IMR-90 (cell line): Measurements from ENCODE around the gene VPS13A. TPM values are rescaled to one million over a fixed set of nuclear protein-coding genes. Genes with fewer than 3 reads are reported as not detected.

Experiments
- ATAC-seq: fragments of 200-7000 bp; cut with Tn5 transposase; 2 replicates; pipeline ENCODE4 v1.9.1; 2020; ENCODE audit warnings: low read depth, mild to moderate bottlenecking, moderate library complexity
- BruUV-seq: library from RNA; stranded (reverse); fragments of 400-500 nt; replicated peaks from 2 replicates; lab custom pipeline; 2021; lab: Mats Ljungman, UMichigan
- CTCF ChIA-PET: fragments of 300-600 bp; formaldehyde crosslinking; extraction: SDS; loops from one replicate; lab custom pipeline; 2021; ENCODE audit warnings: antibody characterized with exemption; lab: Yijun Ruan, JAX
- POLR2A ChIA-PET: fragments of 300-600 bp; sonication (Branson Sonifier 250); formaldehyde crosslinking; loops from one replicate; lab custom pipeline; 2022; ENCODE audit warnings: antibody characterized with exemption; ENCODE audit not compliant: unreplicated experiment; lab: Charles Lee
- DNase-seq: peaks from one replicate; pipeline ENCODE4 v3.0.0; 2013
- H2AFZ ChIP-seq: replicated peaks from 2 replicates; pipeline ENCODE3; 2013; ENCODE audit warnings: low read length, mild to moderate bottlenecking; ENCODE audit not compliant: poor library complexity
- H2AK5ac ChIP-seq: 2 replicates; pipeline ENCODE4 v1.6.1; 2013; ENCODE audit warnings: low read depth, low read length, inconsistent platforms
- H2AK9ac ChIP-seq: replicated peaks from 2 replicates; pipeline ENCODE3; 2013; ENCODE audit warnings: mild to moderate bottlenecking, low read depth, low read length, moderate library complexity; ENCODE audit not compliant: poor library complexity
- H2BK120ac ChIP-seq: 2 replicates; pipeline ENCODE4 v1.6.1; 2013; ENCODE audit warnings: low read depth, low read length, inconsistent platforms
- H2BK15ac ChIP-seq: 3 replicates; pipeline ENCODE4 v1.6.1; 2013; ENCODE audit warnings: low read depth, low read length, inconsistent platforms
- H2BK20ac ChIP-seq: 2 replicates; pipeline ENCODE4 v1.6.1; 2013; ENCODE audit warnings: low read depth, mild to moderate bottlenecking, inconsistent platforms, low read length, moderate library complexity
- H2BK5ac ChIP-seq: 2 replicates; pipeline ENCODE4 v1.6.1; 2013; ENCODE audit warnings: mild to moderate bottlenecking, low read depth, low read length, inconsistent platforms; ENCODE audit not compliant: poor library complexity, severe bottlenecking
- H3K14ac ChIP-seq: replicated peaks from 2 replicates; pipeline ENCODE4 v1.6.1; 2013; ENCODE audit warnings: low read depth, low read length, inconsistent platforms
- H3K18ac ChIP-seq: 2 replicates; pipeline ENCODE4 v1.6.1; 2013; ENCODE audit warnings: low read depth, low read length, control low read depth
- H3K23ac ChIP-seq: 2 replicates; pipeline ENCODE4 v1.6.1; 2013; ENCODE audit warnings: low read depth, low read length, inconsistent platforms
- H3K27ac ChIP-seq: 2 replicates; pipeline ENCODE4 v1.5.1; 2013; ENCODE audit warnings: mild to moderate bottlenecking, control low read depth, low read length; ENCODE audit not compliant: insufficient read depth
- H3K27me3 ChIP-seq: 2 replicates; pipeline ENCODE4 v1.6.1; 2013; ENCODE audit warnings: low read length; ENCODE audit not compliant: control insufficient read depth, insufficient read depth
- H3K36me3 ChIP-seq: 2 replicates; pipeline ENCODE4 v1.6.1; 2013; ENCODE audit warnings: low read length, mixed read lengths; ENCODE audit not compliant: control insufficient read depth, insufficient read depth
- H3K4ac ChIP-seq: 2 replicates; pipeline ENCODE4 v1.6.1; 2013; ENCODE audit warnings: low read depth, low read length, inconsistent platforms
- H3K4me1 ChIP-seq: 2 replicates; pipeline ENCODE4 v1.6.1; 2013; ENCODE audit warnings: low read length, mixed read lengths; ENCODE audit not compliant: control insufficient read depth, insufficient read depth
- H3K4me2 ChIP-seq: 2 replicates; pipeline ENCODE4 v1.6.1; 2013; ENCODE audit warnings: low read depth, mild to moderate bottlenecking, control low read depth, low read length, moderate library complexity
- H3K4me3 ChIP-seq: 2 replicates; pipeline ENCODE4 v1.5.1; 2013; ENCODE audit warnings: low read depth, mild to moderate bottlenecking, control low read depth, low read length, moderate library complexity; ENCODE audit not compliant: insufficient read depth
- H3K56ac ChIP-seq: 2 replicates; pipeline ENCODE4 v1.6.1; 2013; ENCODE audit warnings: low read length, inconsistent platforms; ENCODE audit not compliant: insufficient read depth; ENCODE audit errors: extremely low read depth
- H3K79me1 ChIP-seq, 2 experiments: 2 replicates each; pipeline ENCODE4 v1.6.1; 2013; ENCODE audit warnings: low read length in 2 of 2, inconsistent platforms in 1 of 2, low read depth in 1 of 2
- H3K9ac ChIP-seq: 2 replicates; pipeline ENCODE4 v1.6.1; 2013; ENCODE audit warnings: low read depth, low read length, control low read depth
- H3K9me1 ChIP-seq: 2 replicates; pipeline ENCODE4 v1.6.1; 2013; ENCODE audit warnings: low read length, inconsistent platforms; ENCODE audit not compliant: insufficient read depth
- H3K9me3 ChIP-seq: 2 replicates; pipeline ENCODE4 v1.6.1; 2013; ENCODE audit warnings: low read length; ENCODE audit not compliant: control insufficient read depth, insufficient read depth
- H4K20me1 ChIP-seq: 2 replicates; pipeline ENCODE4 v1.6.1; 2013; ENCODE audit warnings: low read length, inconsistent platforms; ENCODE audit not compliant: insufficient read depth
- H4K5ac ChIP-seq: 2 replicates; pipeline ENCODE4 v1.6.1; 2013; ENCODE audit warnings: mild to moderate bottlenecking, low read depth, low read length, control low read depth
- H4K8ac ChIP-seq, 2 experiments: 2 replicates each; pipeline ENCODE4 v1.6.1; 2013; ENCODE audit warnings: low read depth in 2 of 2, low read length in 2 of 2, control low read depth in 1 of 2, inconsistent platforms in 1 of 2
- H4K91ac ChIP-seq: 2 replicates; pipeline ENCODE4 v1.6.1; 2013; ENCODE audit warnings: low read depth, low read length, inconsistent platforms; ENCODE audit not compliant: insufficient read depth
- dilution Hi-C: fragments of 300-500 bp; cut with HindIII; formaldehyde crosslinking; loops from one replicate; pipeline ENCODE4 v1.14.3; 2018; ENCODE audit warnings: low sequenced_read_pairs; ENCODE audit not compliant: unreplicated experiment
- in situ Hi-C: fragments of 300-500 bp; cut with MboI; formaldehyde crosslinking; loops from 3 replicates; pipeline ENCODE4 v1.14.3; 2019; ENCODE audit warnings: low sequenced_read_pairs, inconsistent platforms, mixed read lengths
- intact Hi-C: fragments of 100-400 bp; cut with micrococcal nuclease; formaldehyde crosslinking; loops from 2 replicates; pipeline ENCODE4 v1.10.0; 2022
- polyA plus RNA-seq, 3 experiments: library from polyadenylated mRNA; depleted of rRNA; stranded (reverse); fragments of >200 nt; gene quantifications; 2 replicates each; pipeline ENCODE4 v1.2.3, GENCODE V29; 2012; ENCODE audit warnings: low replicate concordance in 1 of 3
- total RNA-seq: library from RNA; depleted of rRNA; stranded (reverse); fragments of >200 nt; gene quantifications from 2 replicates; pipeline ENCODE4 v1.2.3, GENCODE V29; 2012
- TF ChIP-seq, protein P1 (sequence below): conservative IDR thresholded peaks from 2 replicates; pipeline ENCODE4 v1.5.1; 2012; ENCODE audit warnings: mild to moderate bottlenecking, low read depth, low read length, improper control_type of control experiment

Gene VPS13A
- total and polyA plus RNA-seq, 2 of the 4 experiments (the other 2 are of a cell fraction), result 10.4 to 26.5 TPM

DNA sequence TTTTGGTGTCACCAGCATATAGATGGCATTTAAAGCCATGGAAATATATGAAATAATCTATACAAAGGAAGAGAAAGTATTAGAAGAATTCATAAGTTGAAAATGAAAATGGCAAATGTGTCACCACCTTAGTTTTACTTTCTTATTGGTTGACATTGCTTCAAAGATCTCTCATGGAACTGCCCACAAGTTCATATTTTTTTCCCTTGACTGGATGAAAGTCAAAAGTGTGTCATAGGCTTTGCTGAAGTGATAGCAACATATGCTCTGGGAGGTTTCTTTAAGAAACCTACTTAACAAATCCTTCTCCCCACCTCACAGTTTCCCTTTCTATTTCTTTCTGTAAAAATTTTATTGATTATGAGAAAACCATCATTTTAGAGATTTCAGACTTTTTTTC, 127.2 kb downstream of the VPS13A start:
- in situ Hi-C loops, result no loop called here
- H2BK15ac ChIP-seq, result no peak overlapping the region
- dilution Hi-C loops, result no loop called here

More for the DNA sequence above, 127.2 kb downstream of the VPS13A start:
- H2BK20ac ChIP-seq, result no peak overlapping the region
- no peak overlapping the region for H4K91ac ChIP-seq
- peaks cover 4% of the 10 kb centered on the region; the same call in 1 of the 2 replicates for H3K9me1 ChIP-seq
- BruUV-seq, result no TSS peak
- no peak for ATAC-seq
- peaks cover 4 to 6% of the 10 kb centered on the region in 2 experiments; a peak in 1 of 4 replicates for H3K79me1 ChIP-seq
- no peak overlapping the region for H3K9ac ChIP-seq
- no peak overlapping the region for H3K56ac ChIP-seq
- no peak overlapping the region for H3K4me3 ChIP-seq
- no peak overlapping the region for H2AK5ac ChIP-seq
- peaks cover 3% of the 10 kb centered on the region; the same call in 1 of the 2 replicates for H4K20me1 ChIP-seq
- intact Hi-C loops, result no loop called here
- peaks cover 6% of the 10 kb centered on the region for H3K4me1 ChIP-seq
- ChIA-PET POLR2A (no interaction called here), CTCF (no interaction called here)
- H2AK9ac ChIP-seq, result no peak overlapping the region
- TF ChIP-seq, protein P1, sequence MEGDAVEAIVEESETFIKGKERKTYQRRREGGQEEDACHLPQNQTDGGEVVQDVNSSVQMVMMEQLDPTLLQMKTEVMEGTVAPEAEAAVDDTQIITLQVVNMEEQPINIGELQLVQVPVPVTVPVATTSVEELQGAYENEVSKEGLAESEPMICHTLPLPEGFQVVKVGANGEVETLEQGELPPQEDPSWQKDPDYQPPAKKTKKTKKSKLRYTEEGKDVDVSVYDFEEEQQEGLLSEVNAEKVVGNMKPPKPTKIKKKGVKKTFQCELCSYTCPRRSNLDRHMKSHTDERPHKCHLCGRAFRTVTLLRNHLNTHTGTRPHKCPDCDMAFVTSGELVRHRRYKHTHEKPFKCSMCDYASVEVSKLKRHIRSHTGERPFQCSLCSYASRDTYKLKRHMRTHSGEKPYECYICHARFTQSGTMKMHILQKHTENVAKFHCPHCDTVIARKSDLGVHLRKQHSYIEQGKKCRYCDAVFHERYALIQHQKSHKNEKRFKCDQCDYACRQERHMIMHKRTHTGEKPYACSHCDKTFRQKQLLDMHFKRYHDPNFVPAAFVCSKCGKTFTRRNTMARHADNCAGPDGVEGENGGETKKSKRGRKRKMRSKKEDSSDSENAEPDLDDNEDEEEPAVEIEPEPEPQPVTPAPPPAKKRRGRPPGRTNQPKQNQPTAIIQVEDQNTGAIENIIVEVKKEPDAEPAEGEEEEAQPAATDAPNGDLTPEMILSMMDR, result no peak
- H4K8ac ChIP-seq, result no peak overlapping the region
- no peak overlapping the region for H3K4me2 ChIP-seq
- no peaks in the 10 kb centered on the region for H3K9me3 ChIP-seq
- H3K36me3 ChIP-seq, result 0 out of 2 replicates have a peak, but pooled peaks cover 1% of the 10 kb centered on the region
- H2BK5ac ChIP-seq, result no peak overlapping the region
- no peak overlapping the region for H4K5ac ChIP-seq
- no peak overlapping the region for H3K18ac ChIP-seq
- H2BK120ac ChIP-seq, result no peak overlapping the region
- no peaks in the 10 kb centered on the region for H3K27me3 ChIP-seq
- no peak overlapping the region for H3K23ac ChIP-seq
- H3K27ac ChIP-seq, result no peak overlapping the region
- peak; percentile 11 for DNase-seq
- no peak overlapping the region for H3K14ac ChIP-seq
- H3K4ac ChIP-seq, result no peak overlapping the region
- no peak overlapping the region for H2AFZ ChIP-seq
